ENCODE data around the gene DNAJC8.
A peak's percentile ranks its signal among the peaks of the same experiment; 100 is the strongest.

The DNAJC8 gene

GRCh38 chr1:28258628-28259251, 25.9 kb upstream of the DNAJC8 start:
- H3K4me1 Mint-ChIP-seq = peaks cover 21% of the 10 kb centered on the region
- H3K4me3 Mint-ChIP-seq = peak overlapping the region; percentile 81 to 90 (median 89)

GRCh38 chr1:28257736-28258135, 24.9 kb upstream of the DNAJC8 start:
- Mint-ChIP-seq H3K4me1 (peaks cover 17% of the 10 kb centered on the region), H3K9me3 (no peaks in the 10 kb centered on the region), H3K27me3 (ENCODE audit: low read depth) (peaks cover 2% of the 10 kb centered on the region), H3K36me3 (ENCODE audit: low read depth) (no peaks in the 10 kb centered on the region), H3K4me3 (peak overlapping the region; percentile 81 to 90 (median 89)), H3K27ac (peak overlapping the region in 1 of 3 experiments; percentile 81)
- TF ChIP-seq CTCF (IDR thresholded peaks at IDR 0.05; ENCODE audit: unreplicated experiment in 3 of 3) = no peak

More at GRCh38 chr1:28258628-28259251, 25.9 kb upstream of the DNAJC8 start:
- peaks cover 5% of the 10 kb centered on the region for H3K27me3 Mint-ChIP-seq (ENCODE audit: low read depth)
- no peaks in the 10 kb centered on the region for H3K36me3 Mint-ChIP-seq (ENCODE audit: low read depth)
- H3K27ac Mint-ChIP-seq = peak overlapping the region; percentile 44 to 81 (median 46)
- TF ChIP-seq CTCF (IDR thresholded peaks at IDR 0.05; ENCODE audit: unreplicated experiment in 3 of 3) = no peak
- no peaks in the 10 kb centered on the region for H3K9me3 Mint-ChIP-seq

- no peak for TF ChIP-seq CTCF (IDR thresholded peaks at IDR 0.05; ENCODE audit: unreplicated experiment in 3 of 3)
- Mint-ChIP-seq H3K27ac (no peak overlapping the region), H3K4me1 (peaks cover 15% of the 10 kb centered on the region), H3K36me3 (ENCODE audit: low read depth) (no peaks in the 10 kb centered on the region), H3K4me3 (peak overlapping the region; percentile 1 to 55 (median 25)), H3K27me3 (ENCODE audit: low read depth) (no peaks in the 10 kb centered on the region), H3K9me3 (no peaks in the 10 kb centered on the region)
These were observed 23.5 kb upstream of the DNAJC8 start for GRCh38 chr1:28256197-28256827.

- H3K9me3 Mint-ChIP-seq = no peaks in the 10 kb centered on the region
- H3K36me3 Mint-ChIP-seq (ENCODE audit: low read depth) = no peaks in the 10 kb centered on the region
- no peak overlapping the region for H3K4me3 Mint-ChIP-seq
- peak overlapping the region in 1 of 3 experiments; percentile 37 for H3K27ac Mint-ChIP-seq
- no peaks in the 10 kb centered on the region for H3K27me3 Mint-ChIP-seq (ENCODE audit: low read depth)
- no peak for TF ChIP-seq CTCF (IDR thresholded peaks at IDR 0.05; ENCODE audit: unreplicated experiment in 3 of 3)
- H3K4me1 Mint-ChIP-seq = peaks cover 35% of the 10 kb centered on the region
These were observed 17.1 kb upstream of the DNAJC8 start for GRCh38 chr1:28249866-28250295.

- H3K4me1 Mint-ChIP-seq = peaks cover 39% of the 10 kb centered on the region
- TF ChIP-seq CTCF (IDR thresholded peaks at IDR 0.05; ENCODE audit: unreplicated experiment in 3 of 3) = no peak
- peak overlapping the region in 1 of 3 experiments; percentile 64 for H3K4me3 Mint-ChIP-seq
- no peaks in the 10 kb centered on the region for H3K27me3 Mint-ChIP-seq (ENCODE audit: low read depth)
- H3K27ac Mint-ChIP-seq = peak overlapping the region; percentile 92 to 97 (median 94)
- H3K9me3 Mint-ChIP-seq = no peaks in the 10 kb centered on the region
- no peaks in the 10 kb centered on the region for H3K36me3 Mint-ChIP-seq (ENCODE audit: low read depth)
These were observed 16.4 kb upstream of the DNAJC8 start for GRCh38 chr1:28249013-28249865.

Measured in nephron (organoid).